K562 (cell line): Measurements from ENCODE around the gene SCO1. TPM values are rescaled to one million over a fixed set of nuclear protein-coding genes. Genes with fewer than 3 reads are reported as not detected.

Experiments
- ATAC-seq: fragments of 200-7000 bp; cut with Tn5 transposase; 3 replicates; pipeline ENCODE4 v1.9.1; 2020; ENCODE audit warnings: moderate library complexity
- BruUV-seq: library from RNA; stranded (reverse); fragments of 400-500 nt; replicated peaks from 2 replicates; lab custom pipeline; 2021; lab: Mats Ljungman, UMichigan
- CTCF ChIA-PET: fragments of 300-600 bp; formaldehyde crosslinking; extraction: SDS; loops from one replicate; lab custom pipeline; 2021; ENCODE audit warnings: low intra/inter-chr PET ratio; lab: Yijun Ruan, JAX
- POLR2A ChIA-PET: fragments of 300-600, 350-650 bp; sonication (Branson Sonifier 250); formaldehyde crosslinking; extraction: SDS; loops from one replicate; lab custom pipeline; 2021; ENCODE audit warnings: antibody characterized with exemption, inconsistent platforms; lab: Yijun Ruan, JAX
- DNase-seq, 4 experiments: peaks; one replicate each; pipeline versions ENCODE4 v3.0.0 to v3.0.0-alpha.2; 2011 to 2018; ENCODE audit warnings: low spot score in 3 of 4, mixed read lengths in 3 of 4; ENCODE audit errors: extremely low read depth in 1 of 4
- FAIRE-seq: peaks from 2 replicates; lab custom pipeline; 2011; peaks lifted over from hg19 to GRCh38; lab: Jason Lieb, UNC
- H2AFZ ChIP-seq: 2 replicates; pipeline ENCODE4 v1.6.0; 2011; ENCODE audit warnings: low read depth, low read length, control low read depth, inconsistent platforms
- H3K27ac ChIP-seq: fragments of 200-600 bp; 3 replicates; pipeline ENCODE4 v1.8.0; 2011; ENCODE audit warnings: low read depth, mild to moderate bottlenecking, control low read depth, inconsistent platforms, low read length, moderate library complexity, mixed read lengths; ENCODE audit errors: extremely low read depth
- H3K27me3 ChIP-seq, 2 experiments: fragments of 300-600 bp in 1 of 2; 2 replicates in 1 of 2; 3 replicates in 1 of 2; pipeline versions ENCODE4 v1.6.0 to v1.8.0; 2011; ENCODE audit warnings: inconsistent platforms in 2 of 2, low read length in 2 of 2, mild to moderate bottlenecking in 1 of 2, mixed read lengths in 1 of 2, moderate library complexity in 1 of 2; ENCODE audit not compliant: control insufficient read depth in 2 of 2, insufficient read depth in 2 of 2
- H3K36me3 ChIP-seq: fragments of 300-600 bp; 3 replicates; pipeline ENCODE4 v1.8.0; 2011; ENCODE audit warnings: mild to moderate bottlenecking, low read length, inconsistent platforms; ENCODE audit not compliant: control insufficient read depth, insufficient read depth
- H3K4me1 ChIP-seq, 2 experiments: fragments of 200-600 bp in 1 of 2; replicated peaks in 1 of 2; 2 replicates in 1 of 2; 3 replicates in 1 of 2; pipeline versions ENCODE4 v1.5.1 to v1.8.0; 2011; ENCODE audit warnings: inconsistent platforms in 2 of 2, low read length in 2 of 2, mild to moderate bottlenecking in 1 of 2, mixed read lengths in 1 of 2, moderate library complexity in 1 of 2; ENCODE audit not compliant: control insufficient read depth in 2 of 2, insufficient read depth in 2 of 2
- H3K4me2 ChIP-seq: 2 replicates; pipeline ENCODE4 v1.6.1; 2011; ENCODE audit warnings: low read length, control low read depth, inconsistent platforms, mixed read lengths; ENCODE audit not compliant: insufficient read depth
- H3K4me3 ChIP-seq: fragments of 200-600 bp; sonication (generic), shearing (Covaris generic); 2 replicates; pipeline ENCODE4 v1.5.1; 2016; ENCODE audit warnings: control low read depth, inconsistent platforms
- H3K79me2 ChIP-seq: fragments of 200-600 bp; 3 replicates; pipeline ENCODE4 v1.8.0; 2011; ENCODE audit warnings: low read length, inconsistent platforms; ENCODE audit not compliant: control insufficient read depth, insufficient read depth
- H3K9ac ChIP-seq, 2 experiments: 2 replicates each; pipeline versions ENCODE4 v1.6.0 to v1.6.1; 2011; ENCODE audit warnings: low read depth in 2 of 2, low read length in 2 of 2, control low read depth in 1 of 2, inconsistent platforms in 1 of 2, mild to moderate bottlenecking in 1 of 2, mixed read lengths in 1 of 2; ENCODE audit not compliant: insufficient read depth in 1 of 2
- H3K9me1 ChIP-seq: one replicate; pipeline ENCODE4 v1.6.0; 2011; ENCODE audit warnings: inconsistent platforms, mild to moderate bottlenecking, low read length, moderate library complexity; ENCODE audit not compliant: control insufficient read depth, insufficient read depth
- H3K9me3 ChIP-seq: replicated peaks from 2 replicates; pipeline ENCODE4 v1.5.1; 2011; ENCODE audit warnings: low read depth, low read length, inconsistent platforms; ENCODE audit not compliant: control insufficient read depth, insufficient read depth
- H4K20me1 ChIP-seq: replicated peaks from 2 replicates; pipeline ENCODE4 v1.6.1; 2011; ENCODE audit warnings: low read length, inconsistent platforms, mixed read lengths; ENCODE audit not compliant: control insufficient read depth, insufficient read depth
- ARHGAP35 ChIP-seq: fragments of 450-650 bp; IDR thresholded peaks from 2 replicates; pipeline ENCODE4 v1.6.1; 2018; ENCODE audit not compliant: partially characterized antibody
- ARID3B ChIP-seq: fragments of 250-450 bp; sonication (Bioruptor Pico); IDR thresholded peaks from 2 replicates; pipeline ENCODE4 v1.4.0; 2020; ENCODE audit warnings: borderline replicate concordance
- ASH1L ChIP-seq: fragments of 450-650 bp; IDR thresholded peaks from 2 replicates; pipeline ENCODE4 v1.6.1; 2018; ENCODE audit warnings: borderline replicate concordance, mild to moderate bottlenecking, low read depth; ENCODE audit not compliant: partially characterized antibody
- BDP1 ChIP-seq: IDR thresholded peaks from 3 replicates; pipeline ENCODE4 v1.6.1; 2011; ENCODE audit not compliant: insufficient read length, insufficient read depth
- CBX5 ChIP-seq: IDR thresholded peaks from 2 replicates; pipeline ENCODE4 v1.6.1; 2014; ENCODE audit warnings: low read depth, borderline replicate concordance
- DIDO1 ChIP-seq: fragments of 450-650 bp; IDR thresholded peaks from 2 replicates; pipeline ENCODE4 v1.6.1; 2016; ENCODE audit warnings: low read depth, missing biosample characterization, missing genetic modification characterization
- EZH2 ChIP-seq: IDR thresholded peaks from 2 replicates; pipeline ENCODE4 v1.6.1; 2012; ENCODE audit warnings: low read depth, mild to moderate bottlenecking, inconsistent platforms, low read length, borderline replicate concordance
- HIVEP1 ChIP-seq: fragments of 250-450 bp; sonication (Bioruptor Pico); IDR thresholded peaks from 2 replicates; pipeline ENCODE4 v1.4.0; 2020; ENCODE audit warnings: mild to moderate bottlenecking
- L3MBTL2 ChIP-seq: fragments of 450-650 bp; IDR thresholded peaks from 2 replicates; pipeline ENCODE4 v1.6.1; 2016; ENCODE audit warnings: mild to moderate bottlenecking, moderate library complexity
- TRIM24 ChIP-seq, 2 experiments: fragments of 450-650 bp; IDR thresholded peaks; 2 replicates each; pipeline ENCODE4 v1.6.1; 2016
- ZNF224 ChIP-seq: sonication (generic); formaldehyde crosslinking; IDR thresholded peaks from 2 replicates; pipeline ENCODE4 v1.8.0; 2022; ENCODE audit warnings: mild to moderate bottlenecking, missing genetic modification reagents
- WGBS: fragments of 100-300 bp; shearing (Covaris generic); methylation state at CpG from one replicate; pipeline ENCODE4 v1.1.6; 2016; ENCODE audit warnings: low coverage, mixed read lengths; ENCODE audit not compliant: insufficient coverage; ENCODE audit errors: missing lambda C conversion rate; 5-methylcytosine and 5-hydroxymethylcytosine counted together
- in situ Hi-C: fragments of 300-500 bp; cut with MboI; formaldehyde crosslinking; loops from 4 replicates; pipeline ENCODE4 v1.15.0; 2018; ENCODE audit warnings: inconsistent platforms, mixed read lengths
- intact Hi-C: fragments of 100-400 bp; cut with micrococcal nuclease; formaldehyde crosslinking; loops from 2 replicates; pipeline ENCODE4 v1.14.2; 2022
- polyA plus RNA-seq, 8 experiments: library from polyadenylated mRNA; depleted of rRNA in 4 of 8; stranded (reverse) in 5 of 8; unstranded in 3 of 8; fragments of >200 nt; fragmentation: Nextera tagmentation in 2 of 8; fragmentation: Illumina TruSeq in 1 of 8; extraction: Ambion mirVana in 2 of 8; extraction: Trizol in 1 of 8; gene quantifications; 2 replicates each; pipeline versions ENCODE4 v1.2.1 to v1.2.3, GENCODE V29; 2011 to 2014; ENCODE audit warnings: inconsistent platforms in 1 of 8, missing spikeins in 1 of 8
- total RNA-seq, 7 experiments: library from RNA; depleted of rRNA in 6 of 7; stranded (reverse); fragments of >200 nt in 6 of 7; fragmentation: Illumina TruSeq in 2 of 7; extraction: Trizol in 2 of 7; gene quantifications; 2 replicates each; pipeline versions ENCODE4 v1.2.1 to v1.2.3, GENCODE V29; 2011 to 2021; ENCODE audit warnings: low replicate concordance in 1 of 7
- TF ChIP-seq, protein P1 (sequence below): sonication (generic); formaldehyde crosslinking; IDR thresholded peaks from 2 replicates; pipeline ENCODE4 v1.8.0; 2022; ENCODE audit warnings: mild to moderate bottlenecking, missing genetic modification reagents
- TF ChIP-seq, protein P2 (sequence below): sonication (generic); formaldehyde crosslinking; IDR thresholded peaks from 2 replicates; pipeline ENCODE4 v1.4.0; 2020; ENCODE audit warnings: mild to moderate bottlenecking, missing genetic modification reagents

SCO1 gene
- total and polyA plus RNA-seq, 9 of the 15 experiments (the other 6 are each of a cell fraction or from before 2014, with no cell fraction given) = 7.1 to 40.9 (median 22.1) TPM

DNA sequence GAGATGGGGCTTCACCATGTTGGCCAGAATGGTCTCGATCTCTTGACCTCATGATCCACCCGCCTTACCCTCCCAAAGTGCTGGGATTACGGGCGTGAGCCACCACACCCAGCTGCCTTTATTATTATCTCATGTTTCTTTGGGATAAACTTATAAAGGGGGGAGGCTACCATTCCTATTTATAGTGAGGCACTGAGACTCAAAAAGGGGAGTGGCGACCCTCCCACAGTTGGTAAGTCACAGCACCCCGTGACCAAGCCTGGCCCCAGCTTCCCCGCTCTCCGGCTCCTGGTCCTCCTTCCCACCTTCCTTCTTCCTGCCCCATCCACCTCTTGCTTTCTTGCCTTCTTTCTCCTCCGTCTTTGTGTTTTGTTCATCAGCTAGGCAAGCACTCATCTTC, 45.4 kb downstream of the SCO1 start:
- no peak for ATAC-seq
- Histone ChIP-seq H2AFZ (no peak overlapping the region), H3K27me3 (peaks cover 0 to 20% of the 10 kb centered on the region in 2 experiments; a peak in 2 of 5 replicates), H3K79me2 (no peaks in the 10 kb centered on the region), H3K9me1 (no peaks in the 10 kb centered on the region), H3K9me3 (no peaks in the 10 kb centered on the region), H4K20me1 (no peaks in the 10 kb centered on the region), H3K27ac (no peak overlapping the region), H3K9ac (no peak overlapping the region), H3K4me1 (no peaks in the 10 kb centered on the region), H3K4me3 (no peak overlapping the region), H3K4me2 (no peak overlapping the region), H3K36me3 (no peaks in the 10 kb centered on the region)
- ChIA-PET CTCF (no interaction called here), POLR2A (no interaction called here)
- TF ChIP-seq EZH2 (no peak), BDP1 (no peak), DIDO1 (tag) (no peak), ARHGAP35 (no peak), ASH1L (no peak), TRIM24 (IDR thresholded peaks at IDR 0.05) (no peak), HIVEP1 (no peak), ARID3B (CRISPR knock-in tag) (no peak), CBX5 (no peak), ZNF224 (CRISPR knock-in tag) (no peak), L3MBTL2 (no peak)
- TF ChIP-seq, protein P1, sequence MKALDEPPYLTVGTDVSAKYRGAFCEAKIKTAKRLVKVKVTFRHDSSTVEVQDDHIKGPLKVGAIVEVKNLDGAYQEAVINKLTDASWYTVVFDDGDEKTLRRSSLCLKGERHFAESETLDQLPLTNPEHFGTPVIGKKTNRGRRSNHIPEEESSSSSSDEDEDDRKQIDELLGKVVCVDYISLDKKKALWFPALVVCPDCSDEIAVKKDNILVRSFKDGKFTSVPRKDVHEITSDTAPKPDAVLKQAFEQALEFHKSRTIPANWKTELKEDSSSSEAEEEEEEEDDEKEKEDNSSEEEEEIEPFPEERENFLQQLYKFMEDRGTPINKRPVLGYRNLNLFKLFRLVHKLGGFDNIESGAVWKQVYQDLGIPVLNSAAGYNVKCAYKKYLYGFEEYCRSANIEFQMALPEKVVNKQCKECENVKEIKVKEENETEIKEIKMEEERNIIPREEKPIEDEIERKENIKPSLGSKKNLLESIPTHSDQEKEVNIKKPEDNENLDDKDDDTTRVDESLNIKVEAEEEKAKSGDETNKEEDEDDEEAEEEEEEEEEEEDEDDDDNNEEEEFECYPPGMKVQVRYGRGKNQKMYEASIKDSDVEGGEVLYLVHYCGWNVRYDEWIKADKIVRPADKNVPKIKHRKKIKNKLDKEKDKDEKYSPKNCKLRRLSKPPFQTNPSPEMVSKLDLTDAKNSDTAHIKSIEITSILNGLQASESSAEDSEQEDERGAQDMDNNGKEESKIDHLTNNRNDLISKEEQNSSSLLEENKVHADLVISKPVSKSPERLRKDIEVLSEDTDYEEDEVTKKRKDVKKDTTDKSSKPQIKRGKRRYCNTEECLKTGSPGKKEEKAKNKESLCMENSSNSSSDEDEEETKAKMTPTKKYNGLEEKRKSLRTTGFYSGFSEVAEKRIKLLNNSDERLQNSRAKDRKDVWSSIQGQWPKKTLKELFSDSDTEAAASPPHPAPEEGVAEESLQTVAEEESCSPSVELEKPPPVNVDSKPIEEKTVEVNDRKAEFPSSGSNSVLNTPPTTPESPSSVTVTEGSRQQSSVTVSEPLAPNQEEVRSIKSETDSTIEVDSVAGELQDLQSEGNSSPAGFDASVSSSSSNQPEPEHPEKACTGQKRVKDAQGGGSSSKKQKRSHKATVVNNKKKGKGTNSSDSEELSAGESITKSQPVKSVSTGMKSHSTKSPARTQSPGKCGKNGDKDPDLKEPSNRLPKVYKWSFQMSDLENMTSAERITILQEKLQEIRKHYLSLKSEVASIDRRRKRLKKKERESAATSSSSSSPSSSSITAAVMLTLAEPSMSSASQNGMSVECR = no peak
- TF ChIP-seq, protein P2, sequence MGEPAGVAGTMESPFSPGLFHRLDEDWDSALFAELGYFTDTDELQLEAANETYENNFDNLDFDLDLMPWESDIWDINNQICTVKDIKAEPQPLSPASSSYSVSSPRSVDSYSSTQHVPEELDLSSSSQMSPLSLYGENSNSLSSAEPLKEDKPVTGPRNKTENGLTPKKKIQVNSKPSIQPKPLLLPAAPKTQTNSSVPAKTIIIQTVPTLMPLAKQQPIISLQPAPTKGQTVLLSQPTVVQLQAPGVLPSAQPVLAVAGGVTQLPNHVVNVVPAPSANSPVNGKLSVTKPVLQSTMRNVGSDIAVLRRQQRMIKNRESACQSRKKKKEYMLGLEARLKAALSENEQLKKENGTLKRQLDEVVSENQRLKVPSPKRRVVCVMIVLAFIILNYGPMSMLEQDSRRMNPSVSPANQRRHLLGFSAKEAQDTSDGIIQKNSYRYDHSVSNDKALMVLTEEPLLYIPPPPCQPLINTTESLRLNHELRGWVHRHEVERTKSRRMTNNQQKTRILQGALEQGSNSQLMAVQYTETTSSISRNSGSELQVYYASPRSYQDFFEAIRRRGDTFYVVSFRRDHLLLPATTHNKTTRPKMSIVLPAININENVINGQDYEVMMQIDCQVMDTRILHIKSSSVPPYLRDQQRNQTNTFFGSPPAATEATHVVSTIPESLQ (CRISPR knock-in tag) = no peak
- no peak for DNase-seq
- FAIRE-seq = no peak
- intact Hi-C loops (no loop called here), in situ Hi-C loops (no loop called here)
- WGBS = 10% methylated on average over 7 of the region's 9 CpGs
- no TSS peak for BruUV-seq
